ENCODE measurements around the gene ALPK3. TPM values are rescaled to one million over a fixed set of nuclear protein-coding genes. Genes with fewer than 3 reads are reported as not detected.

ALPK3 gene
- total RNA-seq, 1 experiment from 2014 or later = 2.0 TPM

- intact Hi-C loops (cut with micrococcal nuclease) = no loop called here
- H3K9me3 ChIP-seq (ENCODE audit: control insufficient read depth in 1 of 2, insufficient read depth in 1 of 2, low read depth in 1 of 2, low read length in 2 of 2) = no peaks in the 10 kb centered on the region
- BruUV-seq (replicated peaks) = no TSS peak
- no peaks in the 10 kb centered on the region for H3K4me1 ChIP-seq (ENCODE audit: control insufficient read depth in 1 of 2, insufficient read depth in 2 of 2, low read length in 2 of 2)
- RAD21 ChIA-PET (ENCODE audit: low non-redundant PET in 1 of 2, low total read pairs in 2 of 2, uncharacterized antibody in 2 of 2, unreplicated experiment in 2 of 2) = no interaction called here
- peaks cover 20 to 33% of the 10 kb centered on the region in 2 experiments for H3K36me3 ChIP-seq (ENCODE audit: control insufficient read depth in 1 of 2, insufficient read depth in 2 of 2, low read length in 2 of 2)
- no peak overlapping the region for H3K27ac ChIP-seq (ENCODE audit: low read depth, low read length)
- H2AFZ ChIP-seq (ENCODE audit: low read depth, low read length, poor library complexity, severe bottlenecking) = no peak overlapping the region
- no peak for TF ChIP-seq SRF (IDR thresholded peaks at IDR 0.05; ENCODE audit: low read depth)
- TF ChIP-seq ELF1 (IDR thresholded peaks at IDR 0.05; ENCODE audit: borderline replicate concordance, low read depth) = no peak
- no peak for TF ChIP-seq EZH2phosphoT487 (IDR thresholded peaks at IDR 0.05; ENCODE audit: borderline replicate concordance)
- TF ChIP-seq ZNF274 (IDR thresholded peaks at IDR 0.05; ENCODE audit: low read depth, low read length) = no peak
- TF ChIP-seq JUND (IDR thresholded peaks at IDR 0.05) = no peak
- TF ChIP-seq CTCF (IDR thresholded peaks at IDR 0.05 in 2 of 3, conservative IDR thresholded peaks at IDR 0.05 in 1 of 3; ENCODE audit: borderline replicate concordance in 1 of 3, insufficient read depth in 1 of 3, low read depth in 2 of 3, low read length in 2 of 3) = no peak
- no peak for TF ChIP-seq POLR2A (IDR thresholded peaks at IDR 0.05; ENCODE audit: borderline replicate concordance, extremely low read depth, insufficient read depth, insufficient read length)
- no peak for TF ChIP-seq EGR1 (IDR thresholded peaks at IDR 0.05; ENCODE audit: low read depth)
- no peak for TF ChIP-seq EZH2 (IDR thresholded peaks at IDR 0.05)
- no peak for TF ChIP-seq CBX3 (IDR thresholded peaks at IDR 0.05; ENCODE audit: low read depth)
- TF ChIP-seq SP1 (IDR thresholded peaks at IDR 0.05; ENCODE audit: low read depth) = no peak
- TF ChIP-seq TCF7L2 (IDR thresholded peaks at IDR 0.05; ENCODE audit: borderline replicate concordance, extremely low read depth, insufficient read depth, insufficient read length) = no peak
- POLR2A ChIA-PET = no interaction called here
- peaks cover 6% of the 10 kb centered on the region; the same call in 1 of the 2 replicates for H3K79me2 ChIP-seq (ENCODE audit: insufficient read depth, low read length)
- no peaks in the 10 kb centered on the region for H3K27me3 ChIP-seq (ENCODE audit: insufficient read depth, low read length)
- H4K20me1 ChIP-seq (ENCODE audit: insufficient read depth) = no peaks in the 10 kb centered on the region
- DNase-seq (ENCODE audit: low read depth, low spot score) = no peak
- H3K9me2 ChIP-seq (ENCODE audit: insufficient read depth) = no peaks in the 10 kb centered on the region
- no peak overlapping the region for H3K4me2 ChIP-seq (ENCODE audit: low read length)
- H3K4me3 ChIP-seq (replicated peaks in 1 of 2; ENCODE audit: low read depth in 1 of 2, low read length in 2 of 2) = no peak overlapping the region
- no peak for ATAC-seq
- no peak overlapping the region for H3K9ac ChIP-seq (ENCODE audit: low read length)
- CTCF ChIA-PET = no interaction called here
Measured at GRCh38 chr15:84800365-84800806, 16.8 kb upstream of the ALPK3 start.
